IPS-18c (cell line): ENCODE results near the gene ANXA1.
"Not testable (repeated sequence)": the region's sequence is repeated elsewhere in the genome, so short reads cannot be mapped to it uniquely, and the experiment has no call there.

Experiments used
- H3K4me3 ChIP-seq: 2 replicates; pipeline ENCODE4 v1.7.0; 2013; ENCODE audit warnings: low read depth, mild to moderate bottlenecking, low read length, moderate library complexity; ENCODE audit not compliant: insufficient read depth
- H3K9me3 ChIP-seq: one replicate; pipeline ENCODE4 v1.6.1; 2013; ENCODE audit warnings: mild to moderate bottlenecking, low read length, moderate library complexity; ENCODE audit not compliant: control insufficient read depth, insufficient read depth

Gene ANXA1

GRCh38 chr9:73182928-73183327 is 31.3 kb downstream of the ANXA1 start:
- Histone ChIP-seq H3K4me3 (no peak overlapping the region), H3K9me3 (no peaks in the 10 kb centered on the region)

- H3K4me3 ChIP-seq, result no peak overlapping the region
- H3K9me3 ChIP-seq, result no peaks in the 10 kb centered on the region
Measured at GRCh38 chr9:73183428-73183827, 31.8 kb downstream of the ANXA1 start.

- Histone ChIP-seq H3K4me3 (no peak overlapping the region), H3K9me3 (no peaks in the 10 kb centered on the region)
Measured at GRCh38 chr9:73183917-73184861, 32.5 kb downstream of the ANXA1 start.

GRCh38 chr9:73191109-73191508 is 39.4 kb downstream of the ANXA1 start:
- H3K4me3 ChIP-seq, H3K9me3 ChIP-seq: not testable (repeated sequence)

- Histone ChIP-seq H3K9me3 (no peaks in the 10 kb centered on the region), H3K4me3 (no peak overlapping the region)
Measured at GRCh38 chr9:73194284-73194683, 42.6 kb downstream of the ANXA1 start.

- no peaks in the 10 kb centered on the region for H3K9me3 ChIP-seq
- no peak overlapping the region for H3K4me3 ChIP-seq
Measured at GRCh38 chr9:73199448-73199847, 47.8 kb downstream of the ANXA1 start.

- Histone ChIP-seq H3K9me3 (no peaks in the 10 kb centered on the region), H3K4me3 (no peak overlapping the region)
Measured at GRCh38 chr9:73199886-73200285, 48.2 kb downstream of the ANXA1 start.

- no peak overlapping the region for H3K4me3 ChIP-seq
Measured at GRCh38 chr9:73200694-73201452, 49.2 kb downstream of the ANXA1 start.

GRCh38 chr9:73202980-73203379 is 51.3 kb downstream of the ANXA1 start:
- H3K4me3 ChIP-seq, result no peak overlapping the region

More at GRCh38 chr9:73200694-73201452, 49.2 kb downstream of the ANXA1 start:
- H3K9me3 ChIP-seq, result no peaks in the 10 kb centered on the region

GRCh38 chr9:73204936-73205335 is 53.3 kb downstream of the ANXA1 start:
- no peaks in the 10 kb centered on the region for H3K9me3 ChIP-seq
- H3K4me3 ChIP-seq, result no peak overlapping the region

More at GRCh38 chr9:73202980-73203379, 51.3 kb downstream of the ANXA1 start:
- no peaks in the 10 kb centered on the region for H3K9me3 ChIP-seq

- no peak overlapping the region for H3K4me3 ChIP-seq
- no peaks in the 10 kb centered on the region for H3K9me3 ChIP-seq
Measured at GRCh38 chr9:73206851-73207250, 55.2 kb downstream of the ANXA1 start.

GRCh38 chr9:73210886-73211666 is 59.4 kb downstream of the ANXA1 start:
- Histone ChIP-seq H3K9me3 (no peaks in the 10 kb centered on the region), H3K4me3 (no peak overlapping the region)

- H3K4me3 ChIP-seq, result no peak overlapping the region
- no peaks in the 10 kb centered on the region for H3K9me3 ChIP-seq
Measured at GRCh38 chr9:73213300-73213699, 61.6 kb downstream of the ANXA1 start.

- H3K4me3 ChIP-seq, result no peak overlapping the region
- peaks cover 5% of the 10 kb centered on the region for H3K9me3 ChIP-seq
Measured at GRCh38 chr9:73215249-73215648, 63.6 kb downstream of the ANXA1 start.

- H3K4me3 ChIP-seq, result no peak overlapping the region
- H3K9me3 ChIP-seq, result peaks cover 5% of the 10 kb centered on the region
Measured at GRCh38 chr9:73216100-73216499, 64.4 kb downstream of the ANXA1 start.
